DOHH2 (cell line): Measurements from ENCODE around the gene KCNJ6.

Experiments
- H3F3A ChIP-seq: fragments of 200-600 bp; sonication (generic), shearing (Covaris generic); 2 replicates; pipeline ENCODE4 v1.6.0; 2016; ENCODE audit warnings: antibody characterized with exemption, mild to moderate bottlenecking; ENCODE audit not compliant: control insufficient read depth, insufficient read depth
- H3K27ac ChIP-seq: fragments of 200-600 bp; sonication (generic); 2 replicates; pipeline ENCODE4 v1.5.1; 2014; ENCODE audit warnings: low read depth, mild to moderate bottlenecking, low read length, moderate library complexity
- H3K27me3 ChIP-seq: fragments of 200-600 bp; sonication (generic); 2 replicates; pipeline ENCODE4 v1.6.1; 2014; ENCODE audit warnings: mild to moderate bottlenecking, low read length, mixed read lengths; ENCODE audit not compliant: control insufficient read depth
- H3K36me3 ChIP-seq: fragments of 200-600 bp; sonication (generic); 2 replicates; pipeline ENCODE4 v1.6.1; 2014; ENCODE audit warnings: mild to moderate bottlenecking, low read length, moderate library complexity, mixed read lengths; ENCODE audit not compliant: control insufficient read depth
- H3K4me1 ChIP-seq: fragments of 200-600 bp; sonication (generic); 2 replicates; pipeline ENCODE4 v1.6.1; 2014; ENCODE audit warnings: mild to moderate bottlenecking, low read length, mixed read lengths; ENCODE audit not compliant: control insufficient read depth
- H3K4me2 ChIP-seq: fragments of 200-600 bp; sonication (generic); 2 replicates; pipeline ENCODE4 v1.6.0; 2014; ENCODE audit warnings: mild to moderate bottlenecking, low read length, moderate library complexity
- H3K4me3 ChIP-seq: fragments of 200-600 bp; sonication (generic); 2 replicates; pipeline ENCODE4 v1.5.1; 2014; ENCODE audit warnings: mild to moderate bottlenecking, low read length, mixed read lengths
- H3K79me2 ChIP-seq: fragments of 200-600 bp; sonication (generic); 2 replicates; pipeline ENCODE4 v1.6.1; 2014; ENCODE audit warnings: mild to moderate bottlenecking, low read length, mixed read lengths; ENCODE audit not compliant: control insufficient read depth
- H3K9me2 ChIP-seq: fragments of 200-600 bp; sonication (generic); replicated peaks from 2 replicates; pipeline ENCODE4 v1.6.1; 2014; ENCODE audit warnings: mild to moderate bottlenecking, low read length, mixed read lengths; ENCODE audit not compliant: control insufficient read depth
- H3K9me3 ChIP-seq: fragments of 200-600 bp; sonication (generic); 2 replicates; pipeline ENCODE4 v1.6.1; 2014; ENCODE audit warnings: antibody characterized with exemption, low read length, mixed read lengths; ENCODE audit not compliant: control insufficient read depth, insufficient read depth
- H4K20me1 ChIP-seq: fragments of 200-600 bp; sonication (generic); 2 replicates; pipeline ENCODE4 v1.6.0; 2014; ENCODE audit warnings: low read depth, mild to moderate bottlenecking, antibody characterized with exemption, low read length, moderate library complexity; ENCODE audit not compliant: control insufficient read depth, insufficient read depth
- EZH2phosphoT487 ChIP-seq: fragments of 200-600 bp; sonication (generic); IDR thresholded peaks from 2 replicates; pipeline ENCODE4 v1.6.1; 2017; ENCODE audit warnings: borderline replicate concordance, mild to moderate bottlenecking, antibody characterized with exemption, low read length, moderate library complexity, mixed read lengths
- TF ChIP-seq, protein P1 (sequence below): fragments of 200-600 bp; sonication (generic); IDR thresholded peaks from one replicate; pipeline ENCODE4 v1.5.1; 2014; ENCODE audit warnings: antibody characterized with exemption, mild to moderate bottlenecking, low read depth, low read length; ENCODE audit not compliant: poor library complexity, severe bottlenecking

Gene KCNJ6

DNA sequence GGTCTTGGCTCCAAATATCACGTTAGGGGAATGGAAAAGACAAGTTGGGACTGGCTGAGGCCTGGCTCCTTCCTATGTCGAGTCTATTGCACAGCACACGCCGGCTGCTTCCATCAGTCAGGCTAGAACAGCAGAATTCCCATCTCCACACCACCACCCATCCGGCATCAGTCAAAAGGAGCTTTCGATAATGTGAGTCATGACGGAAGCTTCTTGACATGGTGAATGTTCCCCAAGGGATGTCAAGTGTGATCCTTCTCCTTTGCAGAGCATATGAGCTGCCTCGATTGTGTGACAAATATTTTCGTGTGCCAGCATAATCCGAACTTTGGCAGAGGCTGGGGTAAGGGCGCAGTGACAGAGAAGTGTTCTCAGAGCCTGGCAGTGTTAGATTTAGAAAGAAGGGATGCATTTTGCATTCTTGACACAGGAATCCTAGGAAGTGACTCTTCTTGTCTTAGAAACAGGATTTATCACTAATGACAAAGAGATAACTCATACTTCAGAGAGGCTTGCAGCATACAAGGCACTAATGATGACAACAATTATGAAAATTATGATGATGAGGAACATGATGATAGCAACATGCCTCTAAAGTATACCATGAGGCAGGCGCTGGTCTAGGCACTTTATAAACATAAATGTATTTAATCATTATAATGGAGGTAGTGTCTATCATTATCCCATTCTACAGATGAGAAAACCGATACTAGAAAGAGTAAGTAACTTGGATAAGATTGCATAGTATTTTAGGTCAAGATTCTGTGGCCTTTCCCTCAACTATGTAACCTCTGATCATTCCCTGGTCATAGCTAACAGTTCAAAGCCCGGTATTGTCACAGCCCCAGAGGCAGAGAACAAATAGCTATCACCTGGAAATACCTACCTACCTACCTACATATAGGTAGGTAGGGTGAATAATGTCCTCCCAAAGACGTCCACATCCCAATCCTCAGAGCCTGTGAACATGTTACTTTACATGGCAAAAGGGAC lies 135.0 kb downstream of the KCNJ6 start:
- Histone ChIP-seq H3K4me2 (no peak overlapping the region), H3K9me2 (no peaks in the 10 kb centered on the region), H3K9me3 (no peaks in the 10 kb centered on the region), H3F3A (no peaks in the 10 kb centered on the region), H3K4me3 (no peak overlapping the region), H4K20me1 (no peaks in the 10 kb centered on the region), H3K27ac (no peak overlapping the region), H3K27me3 (no peaks in the 10 kb centered on the region), H3K36me3 (no peaks in the 10 kb centered on the region), H3K4me1 (no peaks in the 10 kb centered on the region), H3K79me2 (no peaks in the 10 kb centered on the region)
- TF ChIP-seq EZH2phosphoT487: no peak
- TF ChIP-seq, protein P1, sequence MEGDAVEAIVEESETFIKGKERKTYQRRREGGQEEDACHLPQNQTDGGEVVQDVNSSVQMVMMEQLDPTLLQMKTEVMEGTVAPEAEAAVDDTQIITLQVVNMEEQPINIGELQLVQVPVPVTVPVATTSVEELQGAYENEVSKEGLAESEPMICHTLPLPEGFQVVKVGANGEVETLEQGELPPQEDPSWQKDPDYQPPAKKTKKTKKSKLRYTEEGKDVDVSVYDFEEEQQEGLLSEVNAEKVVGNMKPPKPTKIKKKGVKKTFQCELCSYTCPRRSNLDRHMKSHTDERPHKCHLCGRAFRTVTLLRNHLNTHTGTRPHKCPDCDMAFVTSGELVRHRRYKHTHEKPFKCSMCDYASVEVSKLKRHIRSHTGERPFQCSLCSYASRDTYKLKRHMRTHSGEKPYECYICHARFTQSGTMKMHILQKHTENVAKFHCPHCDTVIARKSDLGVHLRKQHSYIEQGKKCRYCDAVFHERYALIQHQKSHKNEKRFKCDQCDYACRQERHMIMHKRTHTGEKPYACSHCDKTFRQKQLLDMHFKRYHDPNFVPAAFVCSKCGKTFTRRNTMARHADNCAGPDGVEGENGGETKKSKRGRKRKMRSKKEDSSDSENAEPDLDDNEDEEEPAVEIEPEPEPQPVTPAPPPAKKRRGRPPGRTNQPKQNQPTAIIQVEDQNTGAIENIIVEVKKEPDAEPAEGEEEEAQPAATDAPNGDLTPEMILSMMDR: no peak

DNA sequence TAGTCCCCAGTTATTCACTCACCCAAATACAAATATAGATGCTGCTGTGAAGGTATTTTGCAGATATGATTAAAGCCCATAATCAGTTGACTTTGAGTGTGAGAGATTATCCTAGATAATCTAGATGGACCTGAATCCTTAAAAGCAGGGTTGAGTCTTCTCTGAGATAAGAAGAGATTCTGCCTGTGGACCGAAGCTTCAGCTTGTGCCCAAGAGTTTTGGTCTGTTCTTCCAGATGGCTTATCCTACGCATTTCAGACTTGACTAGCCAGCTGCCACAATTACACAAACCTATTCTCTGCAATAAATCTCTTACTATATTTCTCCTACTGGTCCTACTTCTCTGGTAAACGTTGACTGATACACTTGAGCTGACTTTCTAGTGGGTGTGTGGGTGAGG lies 145.1 kb downstream of the KCNJ6 start:
- no peaks in the 10 kb centered on the region for H4K20me1 ChIP-seq
- no peak for TF ChIP-seq EZH2phosphoT487
- TF ChIP-seq, protein P1: no peak
- no peaks in the 10 kb centered on the region for H3F3A ChIP-seq
- no peak overlapping the region for H3K4me3 ChIP-seq
- no peaks in the 10 kb centered on the region for H3K9me3 ChIP-seq
- no peaks in the 10 kb centered on the region for H3K9me2 ChIP-seq
- H3K27ac ChIP-seq: no peak overlapping the region
- H3K27me3 ChIP-seq: no peaks in the 10 kb centered on the region
- H3K4me2 ChIP-seq: no peak overlapping the region
- H3K4me1 ChIP-seq: no peaks in the 10 kb centered on the region
- no peaks in the 10 kb centered on the region for H3K36me3 ChIP-seq
- H3K79me2 ChIP-seq: no peaks in the 10 kb centered on the region

DNA sequence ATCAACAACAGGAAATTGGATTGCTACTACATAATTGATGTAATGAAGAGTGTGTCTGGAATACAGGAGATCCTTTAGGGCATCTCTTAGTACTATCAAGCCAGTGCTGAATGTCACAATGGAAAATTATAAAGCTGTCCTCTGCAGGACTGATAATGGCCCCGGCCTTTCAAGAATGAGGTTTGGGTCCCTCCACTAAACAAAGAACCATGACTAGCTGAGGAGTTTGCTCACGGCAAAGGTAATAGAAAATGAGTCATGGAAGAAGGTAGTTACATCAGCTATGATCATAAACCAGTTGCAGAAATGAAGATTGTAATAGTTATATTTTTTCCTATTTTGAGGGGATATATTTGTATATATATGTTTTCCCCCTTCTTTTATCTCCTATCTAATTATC lies 145.8 kb downstream of the KCNJ6 start:
- Histone ChIP-seq H3K4me3 (no peak overlapping the region), H3K27ac (no peak overlapping the region), H3K36me3 (no peaks in the 10 kb centered on the region), H3K4me2 (no peak overlapping the region), H4K20me1 (no peaks in the 10 kb centered on the region), H3K4me1 (no peaks in the 10 kb centered on the region), H3K79me2 (no peaks in the 10 kb centered on the region), H3F3A (no peaks in the 10 kb centered on the region), H3K27me3 (no peaks in the 10 kb centered on the region), H3K9me2 (no peaks in the 10 kb centered on the region), H3K9me3 (no peaks in the 10 kb centered on the region)
- no peak for TF ChIP-seq EZH2phosphoT487
- TF ChIP-seq, protein P1: no peak
